GM19193 (cell line): ENCODE data around the gene CAMTA1.

Experiments
- POLR2A ChIP-seq: IDR thresholded peaks from 4 replicates; pipeline ENCODE4 v1.6.1; 2011; ENCODE audit not compliant: insufficient read depth, insufficient read length; ENCODE audit errors: extremely low read depth

The CAMTA1 gene

DNA sequence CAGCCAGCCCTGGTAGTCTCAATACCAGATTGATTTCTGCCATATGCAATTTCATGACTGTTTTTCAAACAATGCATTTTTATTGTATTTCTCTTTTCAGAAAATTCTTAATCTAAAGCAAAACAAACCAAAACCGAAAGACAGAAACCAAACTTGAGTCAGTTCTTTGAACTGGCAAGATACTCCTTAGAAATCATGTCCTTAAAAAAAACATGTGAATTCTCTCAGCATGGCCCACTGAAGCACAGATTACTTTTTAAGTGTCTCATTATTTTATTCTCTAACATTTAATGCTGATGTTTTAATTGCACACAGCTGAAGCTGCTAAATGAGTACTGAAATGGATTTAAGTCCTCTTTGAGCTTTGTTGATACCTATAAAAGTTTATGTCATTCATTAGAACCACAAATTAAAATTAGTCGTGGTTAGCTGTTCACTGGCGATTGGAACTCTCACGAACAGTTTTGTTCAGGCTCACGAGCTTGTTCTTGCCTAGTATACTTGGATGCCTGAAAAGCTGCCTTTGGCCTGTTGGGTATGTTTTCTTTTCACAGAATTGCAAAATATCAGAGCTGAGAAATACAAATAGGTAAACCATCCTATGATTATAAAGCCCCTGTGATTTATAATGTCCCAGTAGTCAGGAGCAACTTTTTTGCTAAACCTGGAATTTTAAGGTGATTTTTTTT lies 87.5 kb downstream of the CAMTA1 start:
- no peak for TF ChIP-seq POLR2A

DNA sequence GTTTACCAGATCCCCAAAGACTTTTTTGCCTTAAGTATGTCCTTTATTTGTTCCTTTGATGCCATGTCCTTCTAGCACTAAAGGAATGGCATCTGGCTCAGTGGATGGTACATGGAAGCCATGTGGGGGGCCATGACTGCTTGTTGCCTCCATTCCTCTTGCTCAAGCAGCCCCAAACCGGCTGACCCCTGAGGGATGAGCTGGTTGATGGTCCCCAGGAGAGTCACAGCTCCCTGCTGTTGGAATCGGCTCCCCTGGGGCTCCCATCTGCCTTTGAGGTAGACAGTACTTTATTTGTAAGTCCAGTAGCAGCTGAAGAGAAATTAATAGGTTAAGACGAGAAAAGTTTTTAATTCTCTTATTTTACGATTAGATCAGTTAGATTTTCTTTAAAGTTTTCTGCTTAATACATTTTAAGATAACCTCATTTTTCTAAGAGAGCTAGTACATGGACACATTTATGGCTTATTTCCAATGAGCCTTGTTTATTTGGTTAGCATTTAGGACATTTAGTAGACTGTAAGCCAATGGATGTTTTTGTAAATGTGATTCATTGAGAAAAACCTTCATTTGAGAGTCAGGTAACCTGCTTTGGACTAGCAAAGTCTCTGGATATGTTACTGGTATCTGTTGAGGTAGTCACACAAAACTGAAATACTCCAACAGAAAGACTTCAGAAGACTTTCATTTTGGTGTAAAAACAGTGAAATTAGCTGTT lies 88.2 kb downstream of the CAMTA1 start:
- no peak for TF ChIP-seq POLR2A

DNA sequence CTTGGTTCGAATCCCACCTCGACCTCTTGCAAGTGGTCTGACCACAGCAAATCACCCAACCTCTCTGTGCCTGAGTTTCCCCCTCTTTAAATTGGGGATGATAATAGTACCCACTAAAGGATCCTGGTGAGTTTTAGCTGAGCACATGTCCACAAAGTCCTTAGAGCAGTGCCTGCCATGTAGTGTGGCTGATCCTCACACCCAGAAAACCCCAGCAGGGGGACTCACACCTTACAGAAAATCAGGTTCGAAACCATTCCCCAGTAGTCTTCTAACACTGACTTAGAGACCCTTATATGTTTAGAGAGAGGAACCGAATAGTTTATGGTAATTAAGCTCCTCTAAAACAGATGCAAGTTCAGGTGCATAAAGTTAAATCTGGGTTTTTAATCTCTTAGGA lies 89.0 kb downstream of the CAMTA1 start:
- no peak for TF ChIP-seq POLR2A

DNA sequence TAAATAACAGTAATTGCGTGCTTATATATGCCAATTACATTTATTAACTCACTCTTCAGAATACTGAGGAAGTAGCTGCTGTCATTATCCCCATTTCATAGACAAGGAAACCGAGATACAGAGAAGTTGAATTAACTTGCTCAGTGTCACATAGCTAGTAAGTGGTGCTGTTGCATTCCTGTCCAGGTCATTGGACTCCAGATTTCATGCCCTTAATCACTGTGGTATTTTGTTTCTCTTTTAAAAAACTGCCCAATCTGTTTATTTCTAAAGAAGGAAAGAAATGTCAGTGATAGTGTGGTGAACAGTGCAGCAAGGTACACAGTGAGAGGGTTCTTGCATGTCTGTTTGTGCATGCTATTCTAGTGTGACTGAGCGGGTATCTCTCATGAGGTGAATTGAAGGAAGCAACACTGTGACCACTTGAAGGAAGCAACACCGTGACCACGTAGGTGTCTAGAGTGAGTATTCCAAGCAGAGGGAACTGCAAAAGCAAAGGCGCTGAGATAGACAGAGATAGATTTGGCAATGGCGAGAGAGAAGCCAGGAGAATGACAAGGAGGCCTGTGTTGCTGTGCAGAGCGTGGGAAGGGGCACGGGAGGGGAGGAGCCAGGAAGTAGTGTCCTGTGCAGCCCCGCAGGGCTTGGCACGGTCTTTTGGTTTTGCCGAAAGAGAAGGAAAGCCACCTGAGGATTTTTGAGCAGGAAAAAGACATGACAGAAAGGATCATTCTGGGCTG lies 95.9 kb downstream of the CAMTA1 start:
- TF ChIP-seq POLR2A, result no peak

DNA sequence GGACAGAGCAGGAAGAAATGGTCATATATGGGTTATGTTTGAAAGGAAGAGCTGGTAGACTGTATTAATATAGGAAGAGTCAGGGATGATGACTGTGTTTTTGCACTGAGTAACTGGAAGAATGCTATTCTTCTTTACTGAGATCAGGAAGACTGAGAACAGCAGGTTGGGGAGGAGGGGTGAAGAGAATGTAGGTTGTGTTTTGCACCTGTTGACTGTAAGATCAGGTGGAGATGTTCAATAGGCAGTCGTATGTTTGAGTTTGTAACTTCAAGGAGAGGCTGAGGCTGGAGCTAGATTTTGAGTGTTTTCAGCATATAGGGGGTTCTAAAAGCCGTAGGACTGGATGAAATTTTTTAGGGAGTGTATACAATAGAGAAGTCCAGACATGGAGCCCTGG lies 97.2 kb downstream of the CAMTA1 start:
- no peak for TF ChIP-seq POLR2A

DNA sequence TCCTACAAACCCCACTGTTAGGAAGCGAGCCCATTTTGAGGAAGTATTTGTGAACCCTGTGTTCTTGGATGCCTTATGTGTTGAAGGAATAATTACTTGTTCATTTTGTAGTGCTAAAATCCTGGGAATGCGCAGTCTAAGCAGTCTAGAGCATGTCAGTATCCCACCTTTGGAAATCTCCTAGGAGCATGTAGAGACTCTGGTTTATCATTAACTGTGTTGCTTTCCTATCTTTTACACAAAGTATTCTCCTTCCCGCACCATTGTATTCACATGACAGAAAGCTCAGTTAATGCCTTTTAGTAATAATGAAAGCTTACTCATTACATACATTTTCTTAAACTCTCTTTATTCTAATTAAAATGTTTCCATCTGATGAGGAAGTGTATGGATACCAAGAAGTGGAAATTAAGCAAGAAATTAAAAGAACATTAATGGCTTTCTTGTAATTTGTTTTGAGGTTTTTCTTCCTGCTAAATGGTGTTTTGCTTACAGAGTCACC lies 99.4 kb downstream of the CAMTA1 start:
- TF ChIP-seq POLR2A, result no peak

DNA sequence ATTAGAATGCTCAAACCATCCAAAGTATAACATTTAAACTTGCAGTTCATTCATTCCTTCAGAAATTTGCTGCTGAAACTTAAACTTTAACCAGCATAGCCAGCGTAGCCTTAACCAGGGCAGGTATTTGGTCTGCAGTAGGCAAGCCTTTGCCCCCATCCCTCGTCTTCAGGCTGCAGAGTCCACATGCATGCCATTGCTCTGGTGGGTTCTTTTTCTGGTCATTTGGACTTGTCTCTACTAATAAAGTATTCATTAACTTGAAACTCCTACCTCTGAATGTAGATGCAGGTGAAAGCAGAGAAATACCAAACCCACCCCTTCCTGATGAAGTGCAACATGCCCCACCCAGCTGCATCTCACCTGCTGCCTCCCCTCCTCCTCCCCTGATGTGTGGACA lies 100.2 kb downstream of the CAMTA1 start:
- TF ChIP-seq POLR2A, result no peak

DNA sequence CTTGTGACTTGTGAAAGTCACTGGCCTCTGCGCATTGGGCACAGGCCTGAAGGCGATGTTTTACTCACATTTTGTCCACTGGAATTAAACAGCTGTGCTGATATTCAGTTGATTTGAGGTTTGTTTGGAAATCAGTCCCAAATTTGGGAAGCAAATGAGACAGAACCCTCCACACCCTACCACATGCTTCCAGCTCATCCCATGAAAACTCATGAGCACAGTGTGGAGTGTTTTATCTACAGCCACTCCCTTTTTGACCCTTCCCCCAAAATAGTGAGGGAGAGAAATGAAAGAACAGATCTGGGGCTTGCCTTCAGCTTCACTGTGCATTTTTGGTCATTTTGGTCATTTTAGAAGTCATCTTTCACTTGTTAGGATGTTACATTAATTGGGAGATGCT lies 101.3 kb downstream of the CAMTA1 start:
- TF ChIP-seq POLR2A, result no peak

DNA sequence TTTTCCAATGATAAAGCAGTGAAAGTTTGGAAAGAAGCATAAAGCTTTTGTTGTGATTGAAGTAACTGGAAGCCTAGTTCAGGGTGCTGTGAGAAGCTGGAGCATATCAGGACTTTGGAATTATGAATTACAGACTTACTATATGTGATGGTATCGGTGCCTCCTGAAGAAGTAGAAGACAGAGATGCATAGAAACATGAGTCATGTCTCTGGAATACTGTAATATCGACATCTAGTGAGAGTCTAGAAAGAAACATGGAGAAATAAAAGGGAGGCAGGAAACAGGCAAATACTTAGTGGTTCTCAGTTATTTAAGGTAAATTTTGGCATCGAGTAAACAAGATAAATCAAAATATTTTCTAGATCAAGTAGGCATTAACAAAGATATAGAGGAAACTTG lies 103.0 kb downstream of the CAMTA1 start:
- TF ChIP-seq POLR2A, result no peak

DNA sequence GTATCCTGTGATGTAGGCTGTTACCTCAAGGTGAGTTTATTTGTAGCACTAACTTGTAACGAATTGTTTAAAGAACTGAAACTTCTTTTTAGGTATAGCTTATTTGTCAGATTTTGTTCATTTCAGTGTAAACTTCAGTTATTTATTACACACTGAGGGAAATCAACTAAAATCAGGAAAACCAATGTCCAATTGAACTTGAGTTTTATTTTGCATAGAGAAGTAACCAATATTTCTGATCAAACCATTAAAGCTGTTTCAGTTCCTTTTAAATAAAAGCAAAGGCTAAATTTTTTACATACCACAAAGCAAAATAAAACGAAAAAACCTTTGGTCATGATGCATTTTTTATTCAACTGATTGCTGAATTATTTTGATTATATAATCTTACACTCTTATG lies 103.6 kb downstream of the CAMTA1 start:
- no peak for TF ChIP-seq POLR2A

DNA sequence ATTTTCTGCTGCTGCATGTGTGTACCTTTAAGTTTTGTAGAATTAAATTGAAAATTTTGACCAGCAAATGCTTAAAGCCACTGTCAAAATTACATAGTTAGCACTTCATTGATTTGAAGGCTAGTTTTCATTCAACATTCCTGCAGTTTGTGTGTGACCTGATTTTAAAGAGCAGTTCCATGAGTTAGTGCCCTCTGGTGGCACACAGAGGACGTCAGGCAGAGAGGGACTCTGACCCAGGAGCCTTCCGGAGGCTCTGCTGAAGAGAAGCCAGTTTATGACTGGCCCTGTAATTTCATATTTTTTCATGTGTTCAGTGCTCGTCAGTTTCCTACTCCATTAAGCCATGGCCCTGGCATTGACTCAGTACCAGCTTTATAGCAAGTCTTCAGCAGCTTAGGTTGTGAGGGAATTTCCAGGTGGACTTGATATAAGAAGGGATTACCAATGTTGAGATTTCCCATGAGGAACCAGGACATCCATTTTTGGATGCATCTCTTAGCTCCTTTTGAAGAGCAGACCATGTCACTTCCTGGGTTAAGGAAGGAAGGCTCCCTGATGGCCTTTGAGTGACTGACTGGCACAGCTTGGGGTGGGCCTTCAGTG lies 104.7 kb downstream of the CAMTA1 start:
- TF ChIP-seq POLR2A, result no peak

DNA sequence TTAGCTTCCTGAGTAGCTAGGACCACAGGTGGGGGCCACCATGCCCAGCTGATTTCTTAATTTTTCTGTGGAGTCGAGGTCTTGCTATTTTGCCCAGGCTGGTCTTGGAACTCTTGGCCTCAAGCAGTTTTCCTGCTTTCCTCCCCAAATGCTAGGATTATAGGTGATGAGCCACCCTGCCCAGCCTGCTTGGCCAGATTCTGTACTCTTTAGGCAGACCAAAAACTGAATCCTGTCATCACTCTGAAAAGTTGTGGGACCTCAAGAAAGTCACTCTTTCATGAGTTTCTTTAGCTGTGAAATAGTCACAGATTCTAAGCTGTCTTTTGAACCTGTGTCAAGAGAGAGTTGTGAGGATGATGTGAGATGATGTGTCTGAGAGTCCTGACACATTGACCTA lies 105.4 kb downstream of the CAMTA1 start:
- TF ChIP-seq POLR2A, result no peak

DNA sequence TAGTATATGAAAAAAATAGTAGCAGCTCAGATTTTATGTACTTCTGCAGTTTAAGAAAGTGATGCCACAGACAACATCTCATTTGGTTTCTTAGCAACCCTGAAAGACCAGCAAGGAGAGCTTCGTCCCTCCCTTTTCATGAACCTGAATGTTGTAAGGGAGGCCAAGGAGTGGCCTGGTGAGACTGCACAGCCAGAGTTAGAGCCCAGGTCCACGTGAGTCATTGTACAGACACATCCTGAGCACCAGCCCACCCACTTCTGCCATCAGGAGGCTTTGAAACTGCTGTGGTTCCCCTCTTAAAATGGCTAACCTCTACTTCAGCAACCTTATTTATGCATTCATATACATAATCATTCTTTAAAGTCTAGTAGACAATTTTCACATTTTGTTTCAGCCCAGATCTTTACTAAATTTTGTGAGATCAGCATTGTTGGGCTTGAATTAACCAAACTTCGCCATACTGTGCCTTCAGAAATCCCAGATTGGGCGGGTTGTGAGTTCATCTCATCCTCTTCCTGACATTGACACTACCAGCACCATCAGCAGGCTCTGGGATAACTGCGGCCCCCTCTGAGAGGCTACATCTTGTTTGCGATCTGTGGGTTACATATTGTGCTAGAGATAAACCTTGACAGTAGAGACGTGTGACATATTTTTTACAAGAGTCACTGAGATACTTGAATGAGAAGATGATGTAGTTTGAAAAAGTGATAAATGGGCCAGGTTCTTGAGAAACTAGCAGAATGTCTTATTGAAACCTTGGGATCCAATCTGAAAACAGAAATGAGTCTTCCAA lies 106.7 kb downstream of the CAMTA1 start:
- no peak for TF ChIP-seq POLR2A

DNA sequence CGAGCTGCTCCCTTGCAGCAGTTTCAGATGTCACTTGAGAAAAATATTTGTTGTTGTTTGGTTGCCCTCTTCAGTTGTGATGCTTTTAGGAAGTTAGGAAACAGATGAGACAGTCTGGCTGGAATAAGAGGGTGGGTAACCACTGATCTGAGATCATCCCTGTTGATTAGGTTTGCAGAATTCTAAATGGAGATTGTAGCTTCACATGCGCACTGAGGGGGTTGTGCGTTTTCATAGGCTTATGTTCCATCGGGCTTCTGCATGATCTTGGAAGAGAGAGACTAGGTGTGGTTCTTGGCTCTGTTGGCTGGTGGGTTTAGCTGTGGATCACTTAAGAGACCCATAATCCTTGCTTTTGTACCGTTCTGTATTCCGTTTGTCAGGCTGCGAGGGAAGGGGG lies 108.1 kb downstream of the CAMTA1 start:
- TF ChIP-seq POLR2A, result no peak
